Endothelial cell of umbilical vein (primary cell): ENCODE data around the gene BLOC1S3. TPM values are rescaled to one million over a fixed set of nuclear protein-coding genes. Genes with fewer than 3 reads are reported as not detected.
"Not testable (repeated sequence)": the region's sequence is repeated elsewhere in the genome, so short reads cannot be mapped to it uniquely, and the experiment has no call there.

Source experiments
- BruUV-seq: library from RNA; stranded (reverse); fragments of 400-500 nt; replicated peaks from 2 replicates; lab custom pipeline; 2021; lab: Mats Ljungman, UMichigan
- CTCF ChIA-PET: fragments of 300-600, 350-600 bp; sonication (Branson Sonifier 250); formaldehyde crosslinking; loops from one replicate; lab custom pipeline; 2021; ENCODE audit warnings: antibody characterized with exemption, inconsistent platforms; lab: Charles Lee
- POLR2A ChIA-PET: fragments of 300-600, 350-600 bp; sonication (Branson Sonifier 250); formaldehyde crosslinking; loops from one replicate; lab custom pipeline; 2021; ENCODE audit warnings: antibody characterized with exemption, inconsistent platforms; lab: Charles Lee
- DNase-seq: peaks from one replicate; pipeline ENCODE4 v3.0.0-alpha.2; 2011; ENCODE audit warnings: low read depth, low spot score
- FAIRE-seq: peaks from 2 replicates; lab custom pipeline; 2011; peaks lifted over from hg19 to GRCh38; lab: Jason Lieb, UNC
- H2AFZ ChIP-seq: 2 replicates; pipeline ENCODE4 v1.6.0; 2012; ENCODE audit warnings: low read depth, low read length, control low read depth, inconsistent platforms
- H3K27ac ChIP-seq: 2 replicates; pipeline ENCODE4 v1.5.1; 2011; ENCODE audit warnings: low read depth, mild to moderate bottlenecking, control low read depth, low read length, moderate library complexity; ENCODE audit not compliant: insufficient read depth
- H3K27me3 ChIP-seq, 2 experiments: 2 replicates each; pipeline versions ENCODE4 v1.6.0 to v1.6.1; 2011; ENCODE audit warnings: low read length in 2 of 2, mixed read lengths in 1 of 2; ENCODE audit not compliant: control insufficient read depth in 2 of 2, insufficient read depth in 2 of 2
- H3K36me3 ChIP-seq, 2 experiments: 2 replicates in 1 of 2; 3 replicates in 1 of 2; pipeline ENCODE4 v1.5.1; 2011; ENCODE audit warnings: low read length in 2 of 2, mild to moderate bottlenecking in 1 of 2, moderate library complexity in 1 of 2; ENCODE audit not compliant: control insufficient read depth in 2 of 2, insufficient read depth in 2 of 2; ENCODE audit errors: extremely low read depth in 1 of 2
- H3K4me1 ChIP-seq: 3 replicates; pipeline ENCODE4 v1.5.1; 2011; ENCODE audit warnings: mild to moderate bottlenecking, low read length; ENCODE audit not compliant: control insufficient read depth, insufficient read depth; ENCODE audit errors: extremely low read depth
- H3K4me2 ChIP-seq: 2 replicates; pipeline ENCODE4 v1.6.1; 2011; ENCODE audit warnings: low read length, control low read depth, mixed read lengths; ENCODE audit not compliant: insufficient read depth
- H3K4me3 ChIP-seq, 3 experiments: fragments of 200-600 bp in 1 of 3; sonication (generic), shearing (Covaris generic) in 1 of 3; replicated peaks in 1 of 3; 2 replicates each; pipeline ENCODE4 v1.5.1; 2011 to 2016; ENCODE audit warnings: control low read depth in 3 of 3, low read length in 3 of 3, mild to moderate bottlenecking in 2 of 3, inconsistent platforms in 1 of 3, low read depth in 1 of 3, moderate library complexity in 1 of 3; ENCODE audit not compliant: insufficient read depth in 1 of 3
- H3K79me2 ChIP-seq: 2 replicates; pipeline ENCODE4 v1.6.0; 2012; ENCODE audit warnings: low read length, inconsistent platforms; ENCODE audit not compliant: control insufficient read depth, insufficient read depth
- H3K9ac ChIP-seq: replicated peaks from 2 replicates; pipeline ENCODE3; 2011; ENCODE audit warnings: low read length, control low read depth; ENCODE audit not compliant: insufficient read depth; ENCODE audit errors: extremely low read depth
- H3K9me1 ChIP-seq: replicated peaks from 3 replicates; pipeline ENCODE4 v1.6.0; 2011; ENCODE audit warnings: mild to moderate bottlenecking, low read length; ENCODE audit not compliant: control insufficient read depth, insufficient read depth; ENCODE audit errors: extremely low read depth
- H3K9me3 ChIP-seq: replicated peaks from 2 replicates; pipeline ENCODE4 v1.5.1; 2012; ENCODE audit warnings: low read length, inconsistent platforms; ENCODE audit not compliant: control insufficient read depth, insufficient read depth
- H4K20me1 ChIP-seq: replicated peaks from 2 replicates; pipeline ENCODE3; 2011; ENCODE audit warnings: mild to moderate bottlenecking, low read length; ENCODE audit not compliant: control insufficient read depth, insufficient read depth; ENCODE audit errors: extremely low read depth
- CTCF ChIP-seq, 2 donors: IDR thresholded peaks; 1 replicate in 1 of 2; 2 replicates in 1 of 2; pipeline ENCODE4 v1.5.1; 2011; ENCODE audit warnings: low read length in 2 of 2, mild to moderate bottlenecking in 2 of 2, moderate library complexity in 2 of 2, control low read depth in 1 of 2, inconsistent platforms in 1 of 2, low read depth in 1 of 2; ENCODE audit not compliant: insufficient read depth in 1 of 2; ENCODE audit errors: extremely low read depth in 1 of 2
- EZH2 ChIP-seq: IDR thresholded peaks from 2 replicates; pipeline ENCODE4 v1.6.1; 2012; ENCODE audit warnings: borderline replicate concordance, low read depth, mild to moderate bottlenecking, moderate library complexity, low read length, inconsistent platforms; ENCODE audit not compliant: severe bottlenecking
- FOS ChIP-seq: IDR thresholded peaks from 2 replicates; pipeline ENCODE4 v1.6.1; 2011; ENCODE audit warnings: mild to moderate bottlenecking, low read length, moderate library complexity, borderline replicate concordance; ENCODE audit not compliant: insufficient read depth
- GATA2 ChIP-seq: IDR thresholded peaks from 2 replicates; pipeline ENCODE4 v1.7.0; 2011; ENCODE audit warnings: low read depth, mild to moderate bottlenecking, moderate library complexity, mixed read lengths, low read length; ENCODE audit not compliant: insufficient read length, insufficient read depth
- JUN ChIP-seq: IDR thresholded peaks from 2 replicates; pipeline ENCODE4 v1.6.1; 2011; ENCODE audit warnings: borderline replicate concordance, low read depth; ENCODE audit not compliant: insufficient read length, insufficient read depth
- MAX ChIP-seq: IDR thresholded peaks from 2 replicates; pipeline ENCODE4 v1.6.1; 2011; ENCODE audit not compliant: insufficient read depth, insufficient read length
- MYC ChIP-seq: IDR thresholded peaks from one replicate; pipeline ENCODE4 v1.6.1; 2011; ENCODE audit warnings: mild to moderate bottlenecking, low read depth, low read length
- POLR2AphosphoS5 ChIP-seq: IDR thresholded peaks from 2 replicates; pipeline ENCODE4 v1.6.1; 2012; ENCODE audit warnings: low read depth, mild to moderate bottlenecking, control low read depth, low read length, moderate library complexity; ENCODE audit not compliant: insufficient read depth
- dilution Hi-C: fragments of 300-500 bp; cut with MboI; formaldehyde crosslinking; loops from one replicate; pipeline ENCODE4 v1.15.0; 2019; ENCODE audit warnings: low sequenced_read_pairs; ENCODE audit not compliant: extremely low pct_ligation_motif_present
- intact Hi-C: fragments of 100-400 bp; cut with micrococcal nuclease; formaldehyde crosslinking; loops from one replicate; pipeline ENCODE4 v1.10.0; 2022
- polyA plus RNA-seq, 4 experiments: library from polyadenylated mRNA; depleted of rRNA in 3 of 4; stranded (reverse) in 3 of 4; unstranded in 1 of 4; fragments of >200 nt; gene quantifications; 2 replicates each; pipeline versions ENCODE4 v1.2.1 to v1.2.3, GENCODE V29; 2011 to 2012; ENCODE audit warnings: missing spikeins in 1 of 4
- total RNA-seq: library from RNA; stranded (reverse); gene quantifications from 2 replicates; pipeline ENCODE4 v1.2.3, GENCODE V29; 2021

The BLOC1S3 gene
- total and polyA plus RNA-seq, 2 donors (not counting 3 experiments of a cell fraction or from before 2014, with no cell fraction given) = 13.6 to 17.4 TPM

- Histone ChIP-seq H4K20me1 (no peaks in the 10 kb centered on the region), H3K36me3 (no peaks in the 10 kb centered on the region), H3K9me1 (no peaks in the 10 kb centered on the region), H3K79me2 (no peaks in the 10 kb centered on the region), H3K9ac (no peak overlapping the region), H3K4me1 (no peaks in the 10 kb centered on the region), H3K27ac (no peak overlapping the region), H3K9me3 (no peaks in the 10 kb centered on the region), H3K27me3 (no peaks in the 10 kb centered on the region), H3K4me3 (no peak overlapping the region), H2AFZ (no peak overlapping the region), H3K4me2 (no peak overlapping the region)
- ChIA-PET CTCF (interaction anchor here (1.3 kb wide), 1 partner anchor 24 kb away, joined by 3 read pairs; no protein-coding TSS in a partner anchor), POLR2A (no interaction called here)
- no peak for FAIRE-seq
- no TSS peak for BruUV-seq
- no peak for TF ChIP-seq MYC
- TF ChIP-seq FOS = no peak
- no peak for TF ChIP-seq EZH2
- TF ChIP-seq JUN = no peak
- no peak for TF ChIP-seq POLR2AphosphoS5
- TF ChIP-seq CTCF (IDR thresholded peaks at IDR 0.05; ENCODE audit: extremely low read depth in 1 of 2, insufficient read depth in 1 of 2, low read depth in 1 of 2, low read length in 2 of 2) = no peak
- no peak for TF ChIP-seq MAX
- TF ChIP-seq GATA2 = no peak
- intact Hi-C loops = no loop called here
- no peak for DNase-seq
- dilution Hi-C loops = no loop called here
Measured at GRCh38 chr19:45224645-45225044, 46.1 kb downstream of the BLOC1S3 start.

- FAIRE-seq, H3K4me3 ChIP-seq, H3K9me1 ChIP-seq, dilution Hi-C loops, H3K27me3 ChIP-seq, H3K4me2 ChIP-seq, H4K20me1 ChIP-seq, intact Hi-C loops, POLR2A ChIA-PET, DNase-seq, BruUV-seq, H3K9me3 ChIP-seq, H3K79me2 ChIP-seq, H3K36me3 ChIP-seq, H2AFZ ChIP-seq, H3K4me1 ChIP-seq, H3K9ac ChIP-seq, H3K27ac ChIP-seq: not testable (repeated sequence)
- CTCF ChIA-PET = interaction anchor here (0.8 to 1.4 kb wide), 4 partner anchors 13 to 29 kb away, joined by 3 to 6 read pairs (median 3); no protein-coding TSS in a partner anchor
Measured at GRCh38 chr19:45229056-45229455, 50.5 kb downstream of the BLOC1S3 start.
